Stimulated activated CD4-positive, alpha-beta T cell treated with anti-CD3 and anti-CD28 coated beads, Interleukin-1b, Interleukin-23, amount 100 ng/mL, for 4 hours (primary cell): ENCODE results near the gene MUC5AC.
"Not testable (repeated sequence)": the region's sequence is repeated elsewhere in the genome, so short reads cannot be mapped to it uniquely, and the experiment has no call there.

Experiments used
- DNase-seq, 2 donors: peaks; one replicate each; pipeline ENCODE4 v3.0.0-alpha.2; 2020; ENCODE audit warnings: low read depth in 2 of 2

The MUC5AC gene

GRCh38 chr11:1234771-1235305 is 77.1 kb downstream of the MUC5AC start:
- DNase-seq, result no peak

- no peak for DNase-seq
These were observed 77.7 kb downstream of the MUC5AC start for GRCh38 chr11:1235306-1235900.

- DNase-seq, result no peak
These were observed 78.2 kb downstream of the MUC5AC start for GRCh38 chr11:1235901-1236315.

- DNase-seq, result no peak
These were observed 78.8 kb downstream of the MUC5AC start for GRCh38 chr11:1236316-1237127.

- DNase-seq, result no peak
These were observed 79.4 kb downstream of the MUC5AC start for GRCh38 chr11:1237128-1237580.

- DNase-seq, result no peak
These were observed 80.1 kb downstream of the MUC5AC start for GRCh38 chr11:1237851-1238250.

GRCh38 chr11:1238767-1239595 is 81.2 kb downstream of the MUC5AC start:
- DNase-seq, result no peak

- no peak for DNase-seq
These were observed 81.9 kb downstream of the MUC5AC start for GRCh38 chr11:1239596-1240205.

GRCh38 chr11:1240771-1241170 is 83.0 kb downstream of the MUC5AC start:
- DNase-seq, result no peak

GRCh38 chr11:1241706-1242105 is 84.0 kb downstream of the MUC5AC start:
- DNase-seq, result no peak

- no peak for DNase-seq
These were observed 84.5 kb downstream of the MUC5AC start for GRCh38 chr11:1242289-1242688.

GRCh38 chr11:1242751-1243150 is 85.0 kb downstream of the MUC5AC start:
- DNase-seq, result not testable (repeated sequence)

- DNase-seq, result not testable (repeated sequence)
These were observed 85.8 kb downstream of the MUC5AC start for GRCh38 chr11:1243521-1243920.

- not testable (repeated sequence) for DNase-seq
These were observed 86.8 kb downstream of the MUC5AC start for GRCh38 chr11:1244557-1244956.

GRCh38 chr11:1245717-1246116 is 88.0 kb downstream of the MUC5AC start:
- DNase-seq, result not testable (repeated sequence)

GRCh38 chr11:1246301-1246700 is 88.5 kb downstream of the MUC5AC start:
- DNase-seq, result not testable (repeated sequence)

GRCh38 chr11:1247026-1247425 is 89.3 kb downstream of the MUC5AC start:
- DNase-seq, result not testable (repeated sequence)

GRCh38 chr11:1248951-1249350 is 91.2 kb downstream of the MUC5AC start:
- not testable (repeated sequence) for DNase-seq

- not testable (repeated sequence) for DNase-seq
These were observed 92.7 kb downstream of the MUC5AC start for GRCh38 chr11:1250411-1250810.
